Bone marrow (tissue), 2 donors: ENCODE results near the gene GIT2.
"Not testable (repeated sequence)": the region's sequence is repeated elsewhere in the genome, so short reads cannot be mapped to it uniquely, and the experiment has no call there.

ENCODE experiments used
- DNase-seq, 2 donors: peaks; one replicate each; lab custom pipeline; 2025; lab: John Stamatoyannopoulos, UW

The GIT2 gene

GRCh38 chr12:109920261-109920780, 75.8 kb downstream of the GIT2 start:
- DNase-seq: no peak

GRCh38 chr12:109919456-109919855, 76.7 kb downstream of the GIT2 start:
- no peak for DNase-seq

GRCh38 chr12:109916045-109916444, 80.1 kb downstream of the GIT2 start:
- DNase-seq: no peak

GRCh38 chr12:109915171-109916040, 80.8 kb downstream of the GIT2 start:
- no peak for DNase-seq

- no peak for DNase-seq
These were observed 81.7 kb downstream of the GIT2 start for GRCh38 chr12:109914461-109914860.

- DNase-seq: no peak
These were observed 83.3 kb downstream of the GIT2 start for GRCh38 chr12:109912855-109913321.

- DNase-seq: no peak
These were observed 85.2 kb downstream of the GIT2 start for GRCh38 chr12:109910969-109911348.

GRCh38 chr12:109910254-109910968, 85.8 kb downstream of the GIT2 start:
- DNase-seq: no peak

GRCh38 chr12:109905301-109905700, 90.9 kb downstream of the GIT2 start:
- DNase-seq: no peak

GRCh38 chr12:109902891-109903418, 93.2 kb downstream of the GIT2 start:
- DNase-seq: no peak

GRCh38 chr12:109900752-109901580, 95.2 kb downstream of the GIT2 start:
- DNase-seq: no peak

GRCh38 chr12:109899783-109900751, 96.1 kb downstream of the GIT2 start, which contains the start of gene TCHP:
TCHP (plus strand) TSS chr12:109900274; CDS start chr12:109903027, 2,753 bp downstream.
- peak; percentile 47 to 86 for DNase-seq

GRCh38 chr12:109899345-109899744, 96.8 kb downstream of the GIT2 start:
- DNase-seq: not testable (repeated sequence)

GRCh38 chr12:109897029-109897428, 99.1 kb downstream of the GIT2 start:
- no peak for DNase-seq

- DNase-seq: no peak
These were observed 100.0 kb downstream of the GIT2 start for GRCh38 chr12:109896188-109896587.

GRCh38 chr12:109894939-109895338, 101.2 kb downstream of the GIT2 start:
- DNase-seq: no peak

GRCh38 chr12:109893261-109893995, 102.7 kb downstream of the GIT2 start:
- no peak for DNase-seq

- DNase-seq: no peak
These were observed 103.4 kb downstream of the GIT2 start for GRCh38 chr12:109892748-109893147.

GRCh38 chr12:109892165-109892715, 103.9 kb downstream of the GIT2 start:
- DNase-seq: no peak
